GM19372 (cell line): Measurements from ENCODE around the gene SHISAL2A.
"Not testable (repeated sequence)": the region's sequence is repeated elsewhere in the genome, so short reads cannot be mapped to it uniquely, and the experiment has no call there.

Experiments
- ATAC-seq: cut with Tn5 transposase; IDR thresholded peaks from one replicate; pipeline ENCODE4 v1.9.1; 2021; ENCODE audit warnings: mild to moderate bottlenecking, low read depth, moderate library complexity; ENCODE audit not compliant: unreplicated experiment

The SHISAL2A gene

GRCh38 chr1:52680353-52680752 lies 47.4 kb downstream of the SHISAL2A start:
- ATAC-seq: no peak

DNA sequence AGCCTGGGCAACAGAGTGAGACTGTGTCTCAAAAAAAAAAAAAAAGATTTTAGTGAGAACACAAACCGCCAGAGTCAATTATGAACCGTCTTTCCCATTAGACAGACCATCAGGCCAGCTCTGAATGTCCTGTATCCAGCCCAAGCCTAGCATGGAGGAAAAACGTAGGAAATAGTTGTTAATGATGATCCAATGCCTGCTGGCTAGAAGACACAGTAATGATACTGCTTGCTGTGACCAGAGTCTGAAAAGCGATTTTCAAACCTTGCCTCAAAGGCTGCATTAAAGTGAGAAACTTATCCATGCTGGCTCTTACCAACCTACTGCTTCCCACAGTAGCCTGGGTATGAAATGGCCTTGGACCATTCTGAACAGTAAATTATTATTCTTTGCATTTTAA lies 48.2 kb downstream of the SHISAL2A start:
- no peak for ATAC-seq

DNA sequence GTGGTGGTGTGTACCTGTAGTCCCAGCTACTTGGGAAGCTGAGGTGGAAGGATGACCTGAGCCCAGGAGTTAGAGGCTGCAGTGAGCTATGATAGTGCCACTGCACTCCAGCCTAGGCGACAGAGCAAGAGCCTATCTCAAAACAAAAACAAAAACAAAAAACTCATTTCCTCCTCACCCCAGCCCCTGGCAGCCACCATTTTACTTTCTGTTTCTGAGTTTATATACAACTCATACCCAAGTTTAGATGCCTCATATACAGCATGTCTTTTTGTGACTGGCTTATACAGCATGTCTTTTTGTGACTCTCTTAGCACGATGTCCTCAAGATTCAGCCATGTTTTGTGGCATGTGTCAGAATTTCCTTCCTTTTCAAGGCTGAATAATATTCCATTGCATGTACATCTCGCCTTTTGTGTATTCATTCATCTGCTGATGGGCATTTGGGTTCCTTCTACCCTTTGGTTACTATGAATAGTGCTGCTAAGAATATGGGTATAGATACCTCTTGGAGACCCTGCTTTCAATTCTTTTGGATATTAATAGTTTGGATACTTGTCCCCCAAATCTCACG lies 50.5 kb downstream of the SHISAL2A start:
- ATAC-seq: no peak

- ATAC-seq: no peak
Measured at GRCh38 chr1:52684545-52684944, 51.6 kb downstream of the SHISAL2A start.

GRCh38 chr1:52686261-52686751 lies 53.3 kb downstream of the SHISAL2A start:
- ATAC-seq: not testable (repeated sequence)

DNA sequence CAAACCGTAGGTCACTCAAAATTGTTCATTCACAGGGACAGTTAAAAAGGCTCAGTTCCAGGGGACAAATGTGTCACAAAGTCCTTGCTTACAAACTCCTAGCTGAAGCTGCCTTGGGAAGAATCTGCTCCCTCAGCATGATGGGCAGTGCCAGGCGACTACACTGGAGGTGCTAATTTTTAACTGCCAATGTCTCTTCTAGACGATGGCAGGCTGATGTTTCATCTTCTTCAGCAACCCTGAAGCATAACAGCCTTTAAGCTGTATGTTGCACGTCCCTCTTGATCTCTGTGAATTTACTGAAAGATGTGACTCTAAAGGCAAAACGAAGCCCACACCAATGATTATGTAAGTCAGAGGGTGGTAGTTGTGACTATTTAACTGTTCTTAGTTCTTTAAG lies 53.9 kb downstream of the SHISAL2A start:
- ATAC-seq: no peak

DNA sequence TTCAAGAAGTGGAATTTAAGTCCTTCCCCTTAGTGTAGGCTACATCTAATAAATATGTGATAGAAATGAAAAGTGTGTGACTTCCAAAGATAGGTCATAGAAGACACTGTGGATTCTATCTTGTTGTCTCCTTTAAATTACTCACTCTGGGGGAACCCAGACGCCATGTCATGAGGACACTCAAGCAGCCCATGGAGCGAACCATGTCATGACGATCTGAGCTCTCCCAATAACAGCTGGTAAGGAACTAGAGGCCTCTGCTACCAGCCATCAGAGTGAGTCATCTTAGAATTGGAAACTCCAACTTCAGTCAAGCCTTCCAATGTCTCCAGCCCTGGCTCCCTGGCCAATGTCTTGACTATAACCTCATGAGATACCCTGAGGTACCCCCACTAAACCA lies 58.9 kb downstream of the SHISAL2A start:
- ATAC-seq: no peak

DNA sequence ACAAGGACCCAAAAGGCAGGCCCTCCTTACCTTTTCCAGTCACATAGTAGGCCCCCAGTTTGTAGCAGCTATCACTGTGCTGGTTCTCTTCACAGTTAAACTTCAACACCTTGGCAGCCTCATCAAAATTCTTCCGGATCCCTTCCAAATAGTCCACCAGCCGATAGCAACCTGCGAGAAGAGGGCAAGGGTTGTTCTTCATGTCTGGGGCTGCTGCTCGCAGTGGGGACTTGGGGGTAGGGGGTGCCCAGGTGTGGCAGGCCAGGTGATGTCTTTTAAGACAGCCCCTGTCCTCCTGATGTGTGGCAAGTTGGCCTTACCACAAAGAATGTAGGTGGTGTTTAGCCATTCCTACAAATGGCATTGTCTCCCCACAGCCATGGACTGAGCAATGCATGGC lies 59.7 kb downstream of the SHISAL2A start:
- no peak for ATAC-seq

DNA sequence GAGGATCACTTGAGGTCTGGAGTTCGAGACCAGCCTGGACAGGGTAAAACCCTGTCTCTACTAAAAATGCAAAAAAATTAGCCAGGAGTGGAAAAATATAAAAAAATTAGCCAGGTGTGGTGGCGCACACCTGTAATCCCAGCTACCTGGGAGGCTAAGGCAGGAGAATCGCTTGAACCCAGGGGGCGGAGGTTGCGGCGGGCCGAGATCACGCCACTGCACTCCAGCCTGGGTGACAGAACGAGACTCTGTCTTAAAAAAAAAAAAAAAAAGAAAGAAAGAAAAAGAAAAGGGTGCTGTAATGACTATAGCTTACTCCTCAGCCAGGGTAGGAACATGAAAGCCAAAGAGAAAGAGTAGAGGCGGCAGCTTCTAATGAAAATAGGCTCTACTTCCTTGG lies 60.4 kb downstream of the SHISAL2A start:
- ATAC-seq: not testable (repeated sequence)

DNA sequence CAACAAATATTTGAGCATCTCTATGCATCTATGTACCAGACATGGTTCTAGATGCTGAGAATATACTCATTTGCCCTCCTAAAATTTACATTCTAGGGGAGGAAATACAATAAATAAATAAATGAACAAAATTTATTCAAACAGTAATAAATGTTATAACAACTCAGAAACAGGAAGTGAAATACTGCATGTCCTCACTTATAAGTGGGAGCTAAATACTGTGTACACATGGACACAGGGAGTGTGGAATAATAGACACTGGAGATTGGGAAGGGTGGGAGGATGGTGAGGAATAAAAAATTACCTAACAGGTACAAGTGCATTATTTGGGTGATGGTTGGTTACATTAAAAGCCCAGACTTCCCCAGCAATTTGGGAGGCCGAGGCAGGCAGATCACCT lies 60.9 kb downstream of the SHISAL2A start:
- ATAC-seq: no peak

GRCh38 chr1:52695627-52696026 lies 62.7 kb downstream of the SHISAL2A start:
- no peak for ATAC-seq

GRCh38 chr1:52697795-52698674 lies 65.1 kb downstream of the SHISAL2A start, which contains the start of gene COA7:
Gene COA7 (minus strand): TSS chr1:52698347. CDS start chr1:52698326, 21 bp downstream.
- peak; percentile 45 for ATAC-seq

- ATAC-seq: peak; percentile 84
Measured at GRCh38 chr1:52702886-52703787, 70.2 kb downstream of the SHISAL2A start.

GRCh38 chr1:52706136-52706670 lies 73.2 kb downstream of the SHISAL2A start:
- no peak for ATAC-seq
